Subcutaneous adipose tissue (tissue), 4 donors: ENCODE results near the gene ZNF8. TPM values are rescaled to one million over a fixed set of nuclear protein-coding genes. Genes with fewer than 3 reads are reported as not detected.

Experiments used
- total RNA-seq, 4 donors: library from RNA; depleted of rRNA; stranded (reverse); fragments of >200 nt; gene quantifications; one replicate each; pipeline ENCODE4 v1.1.0, GENCODE V29; 2016
- TF ChIP-seq, protein P1 (sequence below): fragments of 450-650 bp; IDR thresholded peaks from one replicate; pipeline ENCODE4 v1.5.1; 2016; ENCODE audit warnings: low read depth, mild to moderate bottlenecking, control low read depth, antibody characterized with exemption, moderate library complexity

The ZNF8 gene
- total RNA-seq: 1 to 10 TPM; 4.6 to 7.9 (median 4.9) TPM

DNA sequence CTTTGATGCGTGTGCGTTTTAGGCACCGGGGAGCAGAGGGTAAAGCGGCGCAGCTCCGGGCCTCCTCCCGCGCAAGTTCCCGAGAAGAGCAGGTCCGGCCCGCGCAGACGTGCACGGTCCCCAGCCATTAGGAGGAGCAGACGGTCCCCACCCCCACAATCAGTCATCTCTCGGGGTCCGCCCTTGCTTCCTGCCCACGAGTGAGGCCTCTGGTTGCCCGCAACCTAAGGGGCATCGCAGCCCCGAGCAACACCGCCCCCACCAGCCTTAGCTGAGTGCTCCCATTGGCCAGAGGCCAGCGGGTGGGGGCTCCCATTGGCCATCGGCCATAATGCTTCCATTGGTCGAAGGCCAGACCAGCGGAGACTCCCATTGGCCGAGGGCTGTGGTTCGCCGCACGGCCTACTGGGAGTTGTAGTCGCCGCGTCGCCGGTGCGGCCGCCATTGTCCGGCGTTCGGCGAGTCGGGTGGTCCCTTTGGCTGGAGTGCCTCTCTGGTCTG is at the start of gene ZNF8:
ZNF8 (plus strand) TSS at position 415 of the 501 bp plus-strand sequence. CDS start 127 bp downstream, outside the sequence.
- TF ChIP-seq, protein P1, sequence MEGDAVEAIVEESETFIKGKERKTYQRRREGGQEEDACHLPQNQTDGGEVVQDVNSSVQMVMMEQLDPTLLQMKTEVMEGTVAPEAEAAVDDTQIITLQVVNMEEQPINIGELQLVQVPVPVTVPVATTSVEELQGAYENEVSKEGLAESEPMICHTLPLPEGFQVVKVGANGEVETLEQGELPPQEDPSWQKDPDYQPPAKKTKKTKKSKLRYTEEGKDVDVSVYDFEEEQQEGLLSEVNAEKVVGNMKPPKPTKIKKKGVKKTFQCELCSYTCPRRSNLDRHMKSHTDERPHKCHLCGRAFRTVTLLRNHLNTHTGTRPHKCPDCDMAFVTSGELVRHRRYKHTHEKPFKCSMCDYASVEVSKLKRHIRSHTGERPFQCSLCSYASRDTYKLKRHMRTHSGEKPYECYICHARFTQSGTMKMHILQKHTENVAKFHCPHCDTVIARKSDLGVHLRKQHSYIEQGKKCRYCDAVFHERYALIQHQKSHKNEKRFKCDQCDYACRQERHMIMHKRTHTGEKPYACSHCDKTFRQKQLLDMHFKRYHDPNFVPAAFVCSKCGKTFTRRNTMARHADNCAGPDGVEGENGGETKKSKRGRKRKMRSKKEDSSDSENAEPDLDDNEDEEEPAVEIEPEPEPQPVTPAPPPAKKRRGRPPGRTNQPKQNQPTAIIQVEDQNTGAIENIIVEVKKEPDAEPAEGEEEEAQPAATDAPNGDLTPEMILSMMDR: no peak

DNA sequence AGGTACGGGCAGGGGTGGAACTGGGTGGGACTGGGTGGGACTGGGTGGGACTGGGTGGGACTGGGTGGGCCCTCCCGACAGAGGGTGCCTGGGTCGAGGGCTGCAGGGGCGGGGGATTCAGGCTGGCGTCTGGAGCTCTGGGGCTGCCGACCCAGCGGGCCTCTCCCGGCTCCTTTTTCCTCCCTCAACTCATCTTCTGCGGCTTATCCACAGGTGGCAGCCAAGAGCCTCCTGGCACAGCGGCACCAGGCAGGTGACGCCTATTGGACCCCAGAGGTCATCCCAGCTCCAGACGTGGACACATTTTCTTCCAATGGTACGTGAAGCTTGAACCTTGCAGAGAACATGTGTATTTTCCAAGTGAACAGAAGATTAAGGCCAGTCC is 49.5 kb upstream of the ZNF8 start:
- TF ChIP-seq, protein P1: no peak

DNA sequence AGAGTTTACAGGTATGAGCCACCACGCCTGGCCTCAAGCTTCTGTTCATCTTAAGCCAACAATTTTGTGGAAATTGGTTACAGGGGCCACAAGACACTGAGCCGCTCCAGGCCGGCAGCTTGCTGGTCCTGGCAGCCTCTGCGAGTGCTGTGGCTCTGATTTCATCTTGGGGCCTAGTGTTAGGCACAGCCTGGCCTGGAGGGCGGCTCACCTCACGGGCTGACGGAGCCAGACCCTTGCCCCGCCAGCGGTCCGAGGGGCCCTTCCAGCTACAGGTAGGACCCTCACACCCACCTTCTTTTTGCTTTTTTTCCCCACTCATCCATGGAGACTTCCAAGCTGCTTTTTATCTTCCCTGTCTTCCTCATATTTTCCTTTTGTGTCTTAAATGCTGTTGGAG is 41.4 kb upstream of the ZNF8 start:
- TF ChIP-seq, protein P1: no peak

DNA sequence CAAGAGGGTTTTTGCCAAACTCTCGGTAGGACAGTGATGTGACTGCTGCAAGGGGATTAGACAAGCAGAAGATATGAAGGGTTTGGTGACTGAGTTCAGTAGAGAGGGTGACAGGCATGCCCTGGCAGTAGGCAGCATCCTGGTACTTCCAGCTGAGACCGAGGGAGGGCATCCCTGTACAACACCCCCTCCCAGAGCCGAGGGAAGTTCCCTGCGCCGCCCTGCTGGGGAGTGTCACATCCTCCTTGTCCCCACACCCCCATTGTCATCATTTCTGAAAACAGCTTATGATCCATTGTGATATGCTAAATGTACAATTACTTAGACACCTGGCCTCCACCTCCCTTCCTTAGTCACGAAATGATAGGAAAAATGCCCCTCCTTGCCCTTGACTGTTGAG is 35.4 kb upstream of the ZNF8 start:
- TF ChIP-seq, protein P1: no peak

DNA sequence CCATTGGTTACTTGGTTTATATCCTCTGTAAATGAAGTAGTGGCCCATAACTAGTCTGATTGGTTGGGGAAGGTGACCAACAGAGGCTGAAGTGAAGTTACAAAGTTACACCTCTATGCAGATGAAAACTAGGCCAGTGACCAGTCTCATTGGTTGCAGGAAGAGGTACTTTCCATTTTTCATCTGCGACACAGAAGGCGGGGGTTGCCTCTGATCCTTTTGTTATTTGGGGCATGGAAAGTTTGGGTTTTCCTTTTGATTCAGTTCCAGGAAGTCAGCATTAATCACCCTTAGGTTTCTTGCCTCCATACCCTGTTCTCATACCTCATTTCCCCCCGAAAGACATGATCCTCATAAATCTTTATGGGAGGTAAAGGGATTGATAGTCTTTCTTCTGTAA is 29.9 kb upstream of the ZNF8 start:
- TF ChIP-seq, protein P1: no peak

DNA sequence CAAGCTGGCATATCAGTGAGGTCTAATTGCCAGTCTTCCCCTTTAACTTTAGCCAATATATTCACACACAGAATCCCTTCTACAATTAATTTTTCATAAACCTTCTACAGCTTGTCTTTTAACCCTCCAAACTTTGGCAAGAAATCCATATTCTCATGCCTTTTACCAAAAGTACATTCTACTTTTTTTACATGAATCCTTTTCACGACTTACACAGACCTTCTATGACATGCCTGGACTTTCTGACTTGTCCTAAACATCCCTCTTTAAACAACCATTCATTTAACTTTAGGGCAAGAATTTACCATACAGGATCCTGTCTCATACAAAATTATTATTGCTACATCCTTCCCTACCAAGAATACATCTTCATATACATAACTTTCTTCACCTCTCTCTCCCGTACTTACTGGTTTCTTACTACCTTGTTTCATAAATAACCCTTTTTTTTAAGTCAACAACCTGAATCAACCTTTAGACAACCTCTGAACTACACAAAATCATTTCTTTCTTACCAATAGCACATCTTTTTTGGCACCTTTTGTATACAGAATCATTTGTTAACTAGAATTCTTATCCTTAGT is 26.6 kb upstream of the ZNF8 start:
- TF ChIP-seq, protein P1: no peak

DNA sequence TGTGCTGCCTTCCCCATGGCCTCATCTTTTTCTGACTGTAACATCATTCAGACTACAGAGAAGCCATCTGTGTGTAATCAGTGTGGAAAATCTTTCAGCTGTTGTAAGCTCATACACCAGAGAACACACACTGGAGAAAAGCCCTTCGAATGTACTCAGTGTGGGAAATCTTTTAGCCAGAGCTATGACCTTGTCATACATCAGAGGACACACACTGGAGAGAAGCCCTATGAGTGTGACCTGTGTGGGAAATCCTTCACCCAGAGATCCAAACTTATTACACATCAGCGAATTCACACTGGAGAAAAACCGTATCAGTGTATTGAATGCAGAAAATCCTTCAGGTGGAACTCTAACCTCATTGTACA is 17.2 kb upstream of the ZNF8 start:
- TF ChIP-seq, protein P1: no peak
